Hepatic stellate cell (primary cell): ENCODE measurements around the gene TASP1.
"Not testable (repeated sequence)": the region's sequence is repeated elsewhere in the genome, so short reads cannot be mapped to it uniquely, and the experiment has no call there.

Experiments used
- DNase-seq: peaks from one replicate; pipeline ENCODE4 v3.0.0; 2011; ENCODE audit warnings: low spot score

TASP1 gene

GRCh38 chr20:13397300-13397724 is 241.4 kb downstream of the TASP1 start:
- DNase-seq, result no peak

GRCh38 chr20:13396826-13397225 is 241.9 kb downstream of the TASP1 start:
- DNase-seq, result no peak

- no peak for DNase-seq
These were observed 242.7 kb downstream of the TASP1 start for GRCh38 chr20:13396022-13396421.

- DNase-seq, result no peak
These were observed 243.5 kb downstream of the TASP1 start for GRCh38 chr20:13395232-13395631.

GRCh38 chr20:13392391-13392790 is 246.3 kb downstream of the TASP1 start:
- no peak for DNase-seq

GRCh38 chr20:13389115-13389514 is 249.6 kb downstream of the TASP1 start:
- no peak for DNase-seq

GRCh38 chr20:13384132-13384531 is 254.6 kb downstream of the TASP1 start:
- DNase-seq, result no peak

GRCh38 chr20:13382786-13383185 is 255.9 kb downstream of the TASP1 start:
- DNase-seq, result no peak

GRCh38 chr20:13380497-13381229 is 258.1 kb downstream of the TASP1 start:
- not testable (repeated sequence) for DNase-seq

- no peak for DNase-seq
These were observed 265.3 kb downstream of the TASP1 start for GRCh38 chr20:13373400-13373799.

- DNase-seq, result no peak
These were observed 274.2 kb downstream of the TASP1 start for GRCh38 chr20:13364278-13365170.

GRCh38 chr20:13363473-13363872 is 275.3 kb downstream of the TASP1 start:
- DNase-seq, result no peak

GRCh38 chr20:13362165-13362564 is 276.6 kb downstream of the TASP1 start:
- not testable (repeated sequence) for DNase-seq

GRCh38 chr20:13358936-13359335 is 279.8 kb downstream of the TASP1 start:
- DNase-seq, result not testable (repeated sequence)

GRCh38 chr20:13357782-13358181 is 280.9 kb downstream of the TASP1 start:
- DNase-seq, result not testable (repeated sequence)

- DNase-seq, result no peak
These were observed 282.1 kb downstream of the TASP1 start for GRCh38 chr20:13356591-13356990.

- no peak for DNase-seq
These were observed 282.7 kb downstream of the TASP1 start for GRCh38 chr20:13355941-13356486.

- DNase-seq, result no peak
These were observed 283.3 kb downstream of the TASP1 start for GRCh38 chr20:13355411-13355810.

- DNase-seq, result no peak
These were observed 285.3 kb downstream of the TASP1 start for GRCh38 chr20:13353261-13353945.

GRCh38 chr20:13349235-13349604 is 289.5 kb downstream of the TASP1 start:
- no peak for DNase-seq

GRCh38 chr20:13348311-13349234 is 290.2 kb downstream of the TASP1 start:
- DNase-seq, result no peak
